Heart right ventricle (tissue), 16 donors: ENCODE data around the gene PDZD2. TPM values are rescaled to one million over a fixed set of nuclear protein-coding genes. Genes with fewer than 3 reads are reported as not detected.

ENCODE experiments used
- ATAC-seq, 8 donors: fragments of 200-7000 bp; cut with Tn5 transposase; one replicate each; pipeline ENCODE4 v1.9.1; 2020; ENCODE audit warnings: mild to moderate bottlenecking in 8 of 8, moderate library complexity in 8 of 8, moderate number of reproducible peaks in 1 of 8
- DNase-seq, 2 donors: peaks; one replicate each; pipeline ENCODE4 v3.0.0-alpha.2; 2020
- H3K27ac ChIP-seq, 10 donors: fragments of 200-600 bp; sonication (generic) in 2 of 10; one replicate each; pipeline versions ENCODE4 v1.5.0 to v1.8.0; 2020 to 2022; ENCODE audit warnings: mild to moderate bottlenecking in 3 of 10
- H3K27me3 ChIP-seq, 7 donors: fragments of 200-600 bp; one replicate each; pipeline ENCODE4 v1.8.0; 2021 to 2022; ENCODE audit warnings: mild to moderate bottlenecking in 2 of 7
- H3K36me3 ChIP-seq, 9 donors: fragments of 200-600 bp; sonication (generic) in 1 of 9; one replicate each; pipeline versions ENCODE4 v1.5.0 to v1.8.0; 2020 to 2022; ENCODE audit warnings: mild to moderate bottlenecking in 2 of 9
- H3K4me1 ChIP-seq, 9 donors: fragments of 200-600 bp; sonication (generic) in 1 of 9; one replicate each; pipeline versions ENCODE4 v1.5.0 to v1.8.0; 2020 to 2022; ENCODE audit warnings: mild to moderate bottlenecking in 4 of 9
- H3K4me3 ChIP-seq, 10 donors: fragments of 200-600 bp; sonication (generic) in 2 of 10; one replicate each; pipeline versions ENCODE4 v1.5.0 to v1.8.0; 2020 to 2022; ENCODE audit warnings: mild to moderate bottlenecking in 7 of 10, moderate library complexity in 2 of 10
- H3K9me3 ChIP-seq, 11 donors: fragments of 200-600 bp in 10 of 11; sonication (generic) in 2 of 11; one replicate each; pipeline versions ENCODE4 v1.5.0 to v1.8.0; 2013 to 2022; ENCODE audit warnings: mild to moderate bottlenecking in 2 of 11, control low read depth in 1 of 11, moderate library complexity in 1 of 11
- WGBS, 2 donors: extraction: QIAGEN DNeasy Blood & Tissue Kit; methylation state at CpG; one replicate each; pipeline ENCODE4 v1.1.7; 2013; ENCODE audit warnings: inconsistent platforms in 1 of 2; 5-methylcytosine and 5-hydroxymethylcytosine counted together
- intact Hi-C, 10 donors: fragments of 100-400 bp; cut with DNase I; formaldehyde crosslinking; loops; one replicate each; pipeline versions ENCODE4 v1.11.1 to v1.14.2; 2022
- polyA plus RNA-seq, 2 donors: library from polyadenylated mRNA; stranded (reverse); fragments of 200-250 nt; gene quantifications; one replicate each; pipeline ENCODE4 v1.2.3, GENCODE V29; 2013
- total RNA-seq, 10 donors: library from RNA; stranded (reverse); fragmentation: NEBNext Ultra II Directional in 3 of 10; extraction: Animal tissue kit (Norgen Biotek cat#: 25700) in 3 of 10; gene quantifications; one replicate each; pipeline versions ENCODE4 v1.2.1 to v1.2.4, GENCODE V29; 2021 to 2023
- TF ChIP-seq, protein P1 (sequence below), 9 donors: fragments of 200-600 bp; sonication (generic) in 2 of 9; IDR thresholded peaks; one replicate each; pipeline versions ENCODE4 v1.5.0 to v1.8.0; 2021 to 2022; ENCODE audit warnings: antibody characterized with exemption in 9 of 9, mild to moderate bottlenecking in 5 of 9, moderate library complexity in 1 of 9
- donor health status: Arrhythmogenic right ventricular cardiomyopathy.
- donor health status: ischemic (EF 13 %, LVEDD 7.1; RV severe dilation, severe dysfunction).
- donor health status: healthy with polysubstance abuse.
- donor health status: DM: no; HTN: yes; CAD: no.
- donor health status: DM: no; HTN: no; CAD: no.
- donor health status: ischemic (EF 25% LVEDD 6.9; RV normal size, moderate dysfunction).
- donor health status: ischemic (EF 25% LVEDD 5.7; RV mildly dilated, moderate dysfunction).
- donor health status: healthy.
- donor health status: DM: yes; HTN: yes; CAD: no.
- donor health status: Ischemic cardiomyopathy.
- donor health status: ischemic (EF 35%, LVEDD 5.7; RV mildly dilated, moderate dysfunction).
- donor health status: nonischemic (EF 11% LVEDD 7.7; RV severe dilation, severe dysfunction).
- donor health status: DM: yes; HTN: yes; CAD: no.
- donor health status: PGD.
- donor health status: ischemic (EF 29% LVEDD 5.4; RV normal size, mild dysfunction).
- donor health status: nonischemic (EF 23%, LVEDD 6.1; RV moderate dilation, normal function).

Gene PDZD2
- total and polyA plus RNA-seq, 12 donors, result 9.0 to 117 (median 82.5) TPM

DNA sequence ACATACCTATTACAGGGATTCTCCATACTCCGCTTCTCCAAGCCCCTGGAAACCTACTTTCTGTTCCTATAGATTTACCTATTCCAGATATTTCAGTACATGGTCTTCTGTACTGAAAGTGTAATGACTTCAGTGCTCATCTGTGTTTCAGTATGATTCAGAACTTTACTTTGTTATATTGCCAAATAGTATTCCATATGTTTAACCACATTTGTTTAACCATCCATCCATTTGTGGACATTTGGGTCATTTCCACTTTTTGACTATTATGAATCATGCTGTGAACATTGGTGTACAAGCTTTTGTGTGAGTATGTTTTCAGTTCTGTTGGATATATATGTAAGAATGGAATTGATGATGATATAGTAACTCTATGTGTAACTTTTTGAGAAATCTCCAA lies 188.9 kb downstream of the PDZD2 start:
- no peak for DNase-seq
- no peaks in the 10 kb centered on the region for H3K27me3 ChIP-seq
- TF ChIP-seq, protein P1, sequence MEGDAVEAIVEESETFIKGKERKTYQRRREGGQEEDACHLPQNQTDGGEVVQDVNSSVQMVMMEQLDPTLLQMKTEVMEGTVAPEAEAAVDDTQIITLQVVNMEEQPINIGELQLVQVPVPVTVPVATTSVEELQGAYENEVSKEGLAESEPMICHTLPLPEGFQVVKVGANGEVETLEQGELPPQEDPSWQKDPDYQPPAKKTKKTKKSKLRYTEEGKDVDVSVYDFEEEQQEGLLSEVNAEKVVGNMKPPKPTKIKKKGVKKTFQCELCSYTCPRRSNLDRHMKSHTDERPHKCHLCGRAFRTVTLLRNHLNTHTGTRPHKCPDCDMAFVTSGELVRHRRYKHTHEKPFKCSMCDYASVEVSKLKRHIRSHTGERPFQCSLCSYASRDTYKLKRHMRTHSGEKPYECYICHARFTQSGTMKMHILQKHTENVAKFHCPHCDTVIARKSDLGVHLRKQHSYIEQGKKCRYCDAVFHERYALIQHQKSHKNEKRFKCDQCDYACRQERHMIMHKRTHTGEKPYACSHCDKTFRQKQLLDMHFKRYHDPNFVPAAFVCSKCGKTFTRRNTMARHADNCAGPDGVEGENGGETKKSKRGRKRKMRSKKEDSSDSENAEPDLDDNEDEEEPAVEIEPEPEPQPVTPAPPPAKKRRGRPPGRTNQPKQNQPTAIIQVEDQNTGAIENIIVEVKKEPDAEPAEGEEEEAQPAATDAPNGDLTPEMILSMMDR (IDR thresholded peaks at IDR 0.05), result no peak
- H3K9me3 ChIP-seq, result peaks cover 0 to 17% (median 10%) of the 10 kb centered on the region in 11 donors
- ATAC-seq, result no peak
- H3K4me1 ChIP-seq, result peaks cover 0 to 20% (median 13%) of the 10 kb centered on the region in 9 donors
- H3K27ac ChIP-seq, result no peak overlapping the region
- no peak overlapping the region for H3K4me3 ChIP-seq
- WGBS, 2 donors, result 98 to 100% methylated on average over 1 of the region's 1 CpG
- intact Hi-C loops, result loop anchor here in 6 of 10 donors (5.0 to 10.0 kb wide), 4 partner anchors 244 to 264 kb away; no protein-coding TSS in a partner anchor
- peaks cover 0 to 5% (median 0%) of the 10 kb centered on the region in 9 donors for H3K36me3 ChIP-seq

DNA sequence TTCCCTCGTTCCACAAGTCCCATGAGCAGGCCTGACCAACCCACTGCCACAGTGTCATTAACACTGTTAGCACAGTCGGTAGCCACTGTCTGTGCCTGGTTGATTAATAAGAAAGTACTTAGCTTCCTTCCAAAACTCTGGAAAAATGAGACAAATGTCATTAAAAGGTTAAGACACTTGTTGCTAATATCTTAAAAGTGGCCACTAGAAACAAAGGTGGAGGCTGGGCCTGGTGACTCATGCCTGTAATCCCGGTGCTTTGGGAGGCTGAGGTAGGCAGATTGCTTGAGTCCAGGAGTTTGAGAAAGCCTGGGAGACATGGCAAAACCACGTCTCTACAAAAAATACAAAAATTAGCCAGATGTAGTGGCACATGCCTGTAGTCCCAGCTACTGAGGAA lies 194.0 kb downstream of the PDZD2 start:
- Histone ChIP-seq H3K27me3 (no peaks in the 10 kb centered on the region), H3K27ac (no peak overlapping the region), H3K9me3 (peaks cover 0 to 14% (median 10%) of the 10 kb centered on the region in 11 donors), H3K4me1 (no peaks in the 10 kb centered on the region), H3K36me3 (peaks cover 0 to 5% (median 0%) of the 10 kb centered on the region in 9 donors), H3K4me3 (no peak overlapping the region)
- ATAC-seq (no peak), DNase-seq (no peak)
- WGBS, 2 donors, result 81 to 88% methylated on average over 4 of the region's 4 CpGs
- intact Hi-C loops, result loop anchor here in 1 of 10 donors (5.0 kb wide), 1 partner anchor 249 kb away; no protein-coding TSS in a partner anchor
- TF ChIP-seq, protein P1 (IDR thresholded peaks at IDR 0.05), result no peak

DNA sequence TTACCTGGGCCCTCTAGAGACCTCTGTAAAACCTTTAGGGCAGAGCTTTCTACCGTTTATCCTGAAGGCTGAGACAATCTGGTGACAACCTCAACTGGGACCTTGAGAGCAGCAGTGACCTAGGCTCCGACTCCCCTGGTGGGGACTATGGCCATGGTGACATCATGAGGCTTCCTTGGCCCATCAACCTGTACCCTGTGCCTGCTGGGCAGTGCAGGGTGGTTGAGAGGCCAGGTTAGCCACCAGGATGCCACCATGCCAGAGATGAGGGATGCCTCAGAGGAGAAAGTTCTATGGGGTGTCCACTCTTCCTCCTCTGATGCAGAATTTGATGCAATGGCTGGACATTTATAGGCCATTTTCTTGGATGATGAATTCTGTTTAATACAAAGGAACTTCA lies 194.8 kb downstream of the PDZD2 start:
- TF ChIP-seq, protein P1 (IDR thresholded peaks at IDR 0.05), result no peak
- ATAC-seq, result no peak
- Histone ChIP-seq H3K9me3 (peaks cover 0 to 7% (median 4%) of the 10 kb centered on the region in 11 donors), H3K4me3 (no peak overlapping the region), H3K36me3 (no peaks in the 10 kb centered on the region), H3K27ac (no peak overlapping the region), H3K27me3 (no peaks in the 10 kb centered on the region), H3K4me1 (no peaks in the 10 kb centered on the region)
- 50 to 90% methylated on average over 2 of the region's 2 CpGs for WGBS, 2 donors
- no peak for DNase-seq
- intact Hi-C loops, result loop anchor here in 1 of 10 donors (5.0 kb wide), 1 partner anchor 249 kb away; no protein-coding TSS in a partner anchor

DNA sequence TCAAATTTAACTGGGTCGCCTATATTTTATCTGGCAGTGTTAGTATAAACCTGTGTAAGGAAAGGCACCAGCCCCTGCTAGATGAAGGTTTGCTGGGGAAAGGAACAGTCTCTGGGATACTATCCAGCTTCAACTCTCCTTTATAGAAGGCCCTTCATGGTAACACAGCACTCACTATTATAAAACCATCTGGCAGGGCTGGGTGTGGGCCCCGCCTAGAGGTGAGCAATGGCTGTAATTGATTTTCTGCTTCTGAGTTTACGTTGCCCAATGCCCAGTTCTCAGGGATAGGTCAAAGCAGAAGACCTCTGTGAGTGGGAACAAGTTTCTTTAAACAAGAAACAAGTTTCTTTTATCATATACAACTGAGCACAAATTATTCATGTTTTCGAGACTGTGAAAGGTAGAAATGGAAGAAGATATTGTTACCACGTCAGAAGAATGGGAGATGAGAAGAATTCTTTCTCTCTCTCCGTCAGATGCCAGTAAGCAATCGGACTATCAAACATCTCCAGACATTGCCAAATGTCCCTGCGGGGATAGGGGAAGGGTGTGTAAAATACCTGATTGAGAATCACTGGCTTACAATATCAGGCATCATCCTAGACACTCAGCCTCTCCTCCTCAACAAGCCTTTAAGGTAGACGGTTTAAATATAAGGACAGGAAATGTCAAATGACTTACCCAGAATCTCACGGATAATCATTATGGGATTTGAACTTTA lies 205.9 kb downstream of the PDZD2 start:
- no peak overlapping the region for H3K27ac ChIP-seq
- H3K9me3 ChIP-seq, result no peaks in the 10 kb centered on the region
- WGBS, 2 donors, result 74 to 75% methylated on average over 10 of the region's 10 CpGs
- intact Hi-C loops, result no loop called here
- DNase-seq, result no peak
- no peak overlapping the region for H3K4me3 ChIP-seq
- peak in 7 of 8 donors; percentile 31 to 81 (median 55) for ATAC-seq
- peaks cover 4 to 50% (median 19%) of the 10 kb centered on the region in 9 donors for H3K4me1 ChIP-seq
- no peaks in the 10 kb centered on the region for H3K27me3 ChIP-seq
- TF ChIP-seq, protein P1 (IDR thresholded peaks at IDR 0.05), result peak in 2 of 9 donors; percentile 7 to 21
- peaks cover 0 to 4% (median 0%) of the 10 kb centered on the region in 9 donors for H3K36me3 ChIP-seq
